GM19467 (cell line): ENCODE measurements around the gene TNFRSF8.
A peak's percentile ranks its signal among the peaks of the same experiment; 100 is the strongest.

ENCODE experiments used
- ATAC-seq: cut with Tn5 transposase; IDR thresholded peaks from one replicate; pipeline ENCODE4 v1.9.1; 2021; ENCODE audit warnings: mild to moderate bottlenecking, moderate library complexity; ENCODE audit not compliant: unreplicated experiment

Gene TNFRSF8

DNA sequence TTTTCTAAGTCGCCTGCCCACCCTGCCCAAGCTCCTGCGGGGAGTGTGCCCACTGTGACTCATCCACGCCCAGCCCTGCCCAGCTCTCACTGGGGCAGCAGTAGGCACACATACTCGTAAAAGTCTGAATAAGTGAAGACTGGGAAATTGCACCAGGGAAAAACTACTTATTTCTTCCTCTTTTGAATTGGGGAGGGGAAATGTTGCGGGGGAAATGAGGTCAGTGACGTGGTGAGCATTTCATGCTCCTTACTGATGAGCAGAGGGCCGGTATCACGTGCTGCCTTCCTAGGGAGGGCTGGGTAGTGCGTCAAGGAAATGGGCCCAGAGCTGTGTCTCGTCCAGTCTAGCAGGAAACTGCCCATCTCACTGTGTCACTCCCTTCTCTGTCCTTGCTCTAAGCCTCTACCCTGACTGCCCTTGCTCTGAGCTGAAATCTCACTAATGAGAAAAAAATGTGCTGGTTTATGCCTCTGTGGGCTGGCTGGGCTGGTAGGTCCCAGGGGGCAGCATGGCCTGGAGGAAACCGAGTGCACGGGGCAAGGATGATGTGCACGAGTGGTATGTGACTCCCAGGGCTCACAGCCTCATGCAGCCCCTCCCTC, 90.2 kb downstream of the TNFRSF8 start:
- ATAC-seq, result no peak

DNA sequence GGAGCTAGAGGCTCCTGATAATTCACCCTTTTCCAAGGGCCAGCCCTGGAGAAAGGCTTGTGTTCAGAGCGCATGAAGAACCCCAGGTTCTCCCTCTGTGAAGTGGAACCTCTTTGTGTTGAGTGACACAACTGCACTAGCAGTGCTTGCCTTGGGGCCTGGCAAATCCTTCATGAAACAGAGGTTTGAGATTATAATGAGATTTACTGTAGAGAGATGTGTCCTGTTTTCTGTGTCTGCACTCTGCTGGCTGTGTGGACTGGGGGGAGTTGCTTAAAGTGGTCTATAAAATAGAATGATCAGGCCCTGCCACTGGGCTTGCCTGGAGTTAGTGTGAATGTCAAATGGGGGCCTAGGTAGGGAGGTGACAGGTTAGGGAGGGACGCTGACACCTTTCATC, 92.2 kb downstream of the TNFRSF8 start:
- no peak for ATAC-seq

DNA sequence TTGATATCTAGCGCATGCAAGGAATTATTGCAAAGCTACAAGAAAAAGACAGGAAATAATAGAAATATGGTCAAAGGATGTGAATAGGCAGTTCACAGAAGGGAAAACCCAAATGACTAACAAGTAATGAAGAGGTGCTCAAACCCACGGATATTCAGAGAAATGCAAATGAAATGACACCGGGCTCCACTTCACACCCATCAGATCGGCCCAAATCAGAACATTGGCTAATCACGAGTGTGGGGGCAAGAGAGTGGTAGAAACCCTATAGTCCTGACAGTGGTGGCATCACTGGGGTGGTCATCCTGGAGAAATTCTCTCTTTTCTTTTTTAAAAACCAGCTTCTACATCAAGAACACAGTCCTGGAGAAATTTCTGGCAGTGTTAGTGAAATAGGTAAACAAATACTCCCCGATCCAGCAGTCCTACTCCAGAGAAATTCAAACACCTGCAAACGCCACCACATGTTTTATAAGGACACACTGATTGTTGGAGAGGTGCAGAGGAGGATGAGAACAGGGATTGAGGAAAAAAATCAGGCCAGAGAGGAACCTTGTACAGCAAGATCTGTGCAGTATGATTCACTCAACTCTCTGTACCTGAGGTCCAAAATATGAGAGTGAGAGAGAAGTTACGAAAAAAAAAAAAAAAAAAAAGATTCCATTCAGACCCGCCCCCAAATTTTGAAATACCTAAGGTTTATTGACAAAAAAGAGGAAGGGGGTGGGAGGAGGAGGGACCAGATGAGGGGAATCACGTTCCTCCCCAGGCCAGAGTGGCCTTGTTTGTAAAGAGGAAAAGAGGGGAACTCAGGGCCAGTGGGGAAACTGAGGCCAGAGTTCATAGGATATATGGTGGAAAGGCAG, 94.5 kb downstream of the TNFRSF8 start:
- ATAC-seq, result no peak

DNA sequence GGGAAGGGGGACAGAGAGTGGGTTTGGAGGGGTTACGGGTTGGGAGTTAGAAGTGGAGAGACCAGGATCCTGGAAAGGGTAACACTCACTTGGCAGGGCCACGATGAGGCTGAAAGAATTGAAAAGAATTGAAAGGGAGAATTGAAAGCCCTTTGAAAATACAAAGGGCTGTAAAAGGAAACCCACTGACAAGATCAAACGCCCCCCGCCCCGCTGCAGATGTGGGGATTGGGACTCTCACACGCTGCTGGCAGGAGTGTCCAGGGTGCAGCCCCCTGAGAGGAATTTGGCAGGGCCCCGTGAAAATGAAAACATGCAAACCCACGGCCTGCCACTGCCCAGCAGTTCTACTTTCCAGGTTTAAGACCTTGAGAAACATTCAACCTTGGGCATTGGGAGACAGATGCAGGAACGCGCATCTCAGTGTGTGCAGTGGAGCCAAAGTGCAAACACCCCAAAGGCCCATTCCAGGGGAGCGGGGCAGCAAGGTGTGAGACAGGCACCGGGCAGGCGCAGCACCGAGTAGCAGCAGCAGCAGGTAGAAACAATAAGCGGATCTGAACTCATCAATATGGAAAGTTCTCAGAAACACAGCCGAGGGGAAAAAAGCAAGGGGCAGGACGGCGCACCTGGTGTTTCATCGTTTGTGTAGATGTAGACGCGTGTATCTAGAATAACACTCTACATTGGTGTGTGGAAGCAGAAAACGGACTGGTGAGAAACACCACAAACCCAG, 95.4 kb downstream of the TNFRSF8 start:
- no peak for ATAC-seq

DNA sequence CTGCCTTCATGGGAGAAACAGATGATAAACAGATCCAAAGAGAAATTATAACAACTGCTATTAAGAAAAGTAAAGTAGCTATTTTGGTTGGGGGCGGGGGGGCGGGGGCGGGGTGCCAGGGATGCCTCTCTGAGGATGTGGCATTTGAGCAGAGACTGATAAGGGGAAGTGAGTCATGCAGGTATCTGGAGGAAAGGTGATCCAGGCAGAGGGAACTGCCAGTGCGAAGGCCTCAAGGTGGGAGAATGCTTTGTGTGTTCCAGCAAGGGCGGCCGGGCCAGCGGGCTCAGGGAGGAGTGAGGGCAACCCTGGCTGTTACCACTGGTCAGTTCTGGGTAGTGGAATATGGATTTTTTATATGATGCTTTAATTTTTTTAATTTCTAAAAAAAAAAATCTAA, 96.7 kb downstream of the TNFRSF8 start:
- no peak for ATAC-seq

DNA sequence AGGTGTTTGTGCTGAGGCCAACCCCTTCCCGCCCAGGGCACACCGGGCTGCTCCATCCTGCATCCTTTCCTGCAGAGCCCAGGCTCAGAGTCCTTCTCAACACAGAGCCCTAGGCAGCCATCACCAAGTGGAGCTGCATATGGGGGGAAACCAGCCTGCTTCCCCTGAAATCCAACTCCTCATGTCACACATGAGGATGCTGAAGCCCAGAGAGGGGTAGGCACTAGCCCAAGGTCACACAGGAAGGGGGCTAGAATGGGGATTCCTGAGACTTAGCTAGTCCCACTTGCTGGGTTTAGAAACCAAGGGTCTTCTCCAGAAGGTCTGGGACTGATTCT, 98.2 kb downstream of the TNFRSF8 start:
- ATAC-seq, result no peak

GRCh38 chr1:12161662-12162458, 98.8 kb downstream of the TNFRSF8 start:
- peak; percentile 68 for ATAC-seq

GRCh38 chr1:12162459-12163137, 99.5 kb downstream of the TNFRSF8 start:
- no peak for ATAC-seq

- no peak for ATAC-seq
These were observed 100.1 kb downstream of the TNFRSF8 start for GRCh38 chr1:12163210-12163609.

- no peak for ATAC-seq
These were observed 101.1 kb downstream of the TNFRSF8 start for GRCh38 chr1:12164210-12164609.

DNA sequence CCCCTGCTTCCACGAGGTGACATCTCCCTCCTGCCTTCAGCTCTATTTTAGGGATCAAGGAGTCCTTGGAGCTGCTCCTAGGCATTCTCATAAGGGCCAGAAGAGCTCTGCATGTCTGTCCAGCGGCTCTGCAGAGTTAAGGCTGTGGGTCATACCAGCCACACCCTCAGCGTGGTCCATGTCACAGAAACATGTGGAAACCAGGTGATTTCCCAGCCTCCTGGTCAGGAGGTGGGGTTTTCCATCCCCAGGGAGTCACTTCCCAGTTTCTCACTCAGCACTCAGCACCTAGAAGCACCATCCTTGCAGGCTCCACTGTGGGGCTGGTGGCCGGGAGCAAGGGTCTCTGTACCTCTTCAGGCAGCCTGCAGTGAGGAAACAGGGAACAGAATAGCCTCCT, 102.2 kb downstream of the TNFRSF8 start:
- no peak for ATAC-seq

DNA sequence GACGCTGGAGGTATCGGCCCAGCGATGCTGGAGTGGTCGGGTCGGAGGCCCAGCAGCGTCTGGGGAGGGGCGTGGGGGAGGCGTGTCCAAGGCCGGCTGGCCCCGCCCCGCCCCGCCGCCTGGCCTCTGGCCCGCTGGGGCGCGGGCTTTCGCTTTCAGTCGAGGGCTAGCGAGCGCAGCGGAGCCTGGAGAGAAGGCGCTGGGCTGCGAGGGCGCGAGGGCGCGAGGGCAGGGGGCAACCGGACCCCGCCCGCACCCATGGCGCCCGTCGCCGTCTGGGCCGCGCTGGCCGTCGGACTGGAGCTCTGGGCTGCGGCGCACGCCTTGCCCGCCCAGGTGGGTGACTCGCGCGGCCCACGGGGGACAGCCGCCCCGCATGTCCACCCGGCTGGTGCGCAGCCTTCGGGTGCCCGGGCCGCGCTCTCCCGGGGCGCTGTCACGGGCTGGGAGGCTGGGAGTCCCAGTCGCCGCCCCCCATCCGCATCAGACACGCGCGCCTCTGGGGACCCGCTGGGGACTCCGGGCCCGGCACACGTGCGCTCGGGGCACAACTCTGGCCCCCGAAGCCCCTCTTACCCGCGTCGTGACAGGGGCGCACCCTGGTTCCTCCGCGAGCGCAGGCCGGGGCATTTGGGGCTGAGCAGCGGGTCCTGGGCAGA, 103.9 kb downstream of the TNFRSF8 start, which contains the start of gene TNFRSF1B:
Gene TNFRSF1B (plus strand): TSS at position 158 of the 659 bp plus-strand sequence. CDS start 101 bp downstream, at position 259.
- ATAC-seq, result peak; percentile 40

- no peak for ATAC-seq
These were observed 104.7 kb downstream of the TNFRSF8 start for GRCh38 chr1:12167493-12168429.

- no peak for ATAC-seq
These were observed 105.5 kb downstream of the TNFRSF8 start for GRCh38 chr1:12168451-12169160.

DNA sequence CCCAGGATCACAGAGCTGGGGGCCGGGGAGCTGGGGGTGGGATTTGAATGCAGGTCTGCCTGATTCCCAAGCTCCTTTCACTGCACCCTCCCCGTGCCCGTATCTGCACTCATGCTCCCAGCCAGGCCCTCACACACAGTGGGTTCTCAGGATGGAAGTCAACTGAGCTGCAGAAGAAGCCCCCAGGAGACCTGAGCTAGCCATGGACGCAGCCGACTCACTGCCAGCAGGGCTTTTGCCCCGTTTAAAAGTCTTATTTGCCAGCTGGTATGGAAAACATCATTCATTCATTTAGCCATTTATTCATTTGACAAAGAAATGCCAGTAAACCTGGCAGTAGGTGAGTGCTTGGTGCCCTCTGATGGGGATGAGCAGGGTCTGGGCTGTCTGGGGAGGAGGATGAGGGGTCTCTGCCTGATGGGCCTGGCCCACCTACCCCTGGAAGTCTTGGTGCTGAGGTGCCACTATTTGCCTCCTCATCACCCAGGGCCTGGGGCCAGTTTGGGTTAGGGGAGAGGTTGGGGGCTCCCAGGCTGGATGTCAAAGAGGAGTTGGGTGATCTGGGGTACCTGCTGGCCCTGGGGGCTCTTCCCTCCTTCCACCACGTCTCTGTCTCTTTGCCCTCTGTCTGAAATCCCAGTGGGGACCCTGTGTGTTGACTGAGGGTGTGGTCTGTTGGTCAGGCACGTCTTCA, 106.5 kb downstream of the TNFRSF8 start:
- no peak for ATAC-seq

- ATAC-seq, result no peak
These were observed 107.2 kb downstream of the TNFRSF8 start for GRCh38 chr1:12170263-12170671.

- ATAC-seq, result no peak
These were observed 108.3 kb downstream of the TNFRSF8 start for GRCh38 chr1:12171206-12172041.
